Gastroesophageal sphincter (tissue), 3 donors: ENCODE measurements around the gene WNT3A.

Source experiments
- CTCF ChIP-seq, 4 experiments: fragments of 200-600 bp in 2 of 4; fragments of 450-650 bp in 2 of 4; sonication (generic) in 1 of 4; IDR thresholded peaks; one replicate each; pipeline ENCODE4 v1.5.1; 2017 to 2019; ENCODE audit warnings: antibody characterized with exemption in 4 of 4, mild to moderate bottlenecking in 2 of 4, moderate library complexity in 2 of 4
- POLR2A ChIP-seq, 2 donors: fragments of 450-650 bp; IDR thresholded peaks; one replicate each; pipeline ENCODE4 v1.6.1; 2017; ENCODE audit warnings: antibody characterized with exemption in 2 of 2, mild to moderate bottlenecking in 2 of 2, moderate library complexity in 1 of 2
- POLR2AphosphoS5 ChIP-seq: sonication (generic); formaldehyde crosslinking; IDR thresholded peaks from one replicate; pipeline ENCODE4 v1.6.1; 2017; ENCODE audit warnings: antibody characterized with exemption

GRCh38 chr1:228041316-228041715 lies 34.5 kb downstream of the WNT3A start:
- TF ChIP-seq CTCF (IDR thresholded peaks at IDR 0.05) (no peak), POLR2A (IDR thresholded peaks at IDR 0.05) (no peak), POLR2AphosphoS5 (no peak)
